Ishikawa (cell line): ENCODE measurements around the gene CHGA.

ENCODE experiments used
- CEBPB ChIP-seq: IDR thresholded peaks from 2 replicates; pipeline ENCODE4 v1.6.1; 2012
- CREB1 ChIP-seq: IDR thresholded peaks from 2 replicates; pipeline ENCODE4 v1.6.1; 2012; ENCODE audit warnings: low read depth
- EGR1 ChIP-seq: IDR thresholded peaks from 2 replicates; pipeline ENCODE4 v1.6.1; 2012
- EP300 ChIP-seq: IDR thresholded peaks from 2 replicates; pipeline ENCODE4 v1.6.1; 2012; ENCODE audit warnings: borderline replicate concordance
- FOXM1 ChIP-seq: IDR thresholded peaks from 2 replicates; pipeline ENCODE4 v1.6.1; 2012; ENCODE audit warnings: low read depth, borderline replicate concordance
- MAX ChIP-seq: IDR thresholded peaks from 2 replicates; pipeline ENCODE4 v1.6.1; 2012
- NFIC ChIP-seq: IDR thresholded peaks from 2 replicates; pipeline ENCODE4 v1.6.1; 2012
- RAD21 ChIP-seq: IDR thresholded peaks from 2 replicates; pipeline ENCODE4 v1.6.1; 2012; ENCODE audit warnings: low read depth
- REST ChIP-seq: IDR thresholded peaks from 2 replicates; pipeline ENCODE4 v1.6.1; 2012; ENCODE audit warnings: low read depth, mild to moderate bottlenecking
- TAF1 ChIP-seq: IDR thresholded peaks from 2 replicates; pipeline ENCODE4 v1.6.1; 2012; ENCODE audit warnings: low read depth, mild to moderate bottlenecking
- TCF12 ChIP-seq: IDR thresholded peaks from 2 replicates; pipeline ENCODE4 v1.6.1; 2012; ENCODE audit warnings: low read depth
- TEAD4 ChIP-seq: IDR thresholded peaks from 2 replicates; pipeline ENCODE4 v1.6.1; 2012
- YY1 ChIP-seq: IDR thresholded peaks from 2 replicates; pipeline ENCODE4 v1.6.1; 2012; ENCODE audit warnings: low read depth
- ZBTB7A ChIP-seq: IDR thresholded peaks from 2 replicates; pipeline ENCODE4 v1.6.1; 2012; ENCODE audit warnings: low read depth

- no peak for TF ChIP-seq EP300
- no peak for TF ChIP-seq EGR1
- no peak for TF ChIP-seq MAX
- no peak for TF ChIP-seq RAD21
- no peak for TF ChIP-seq CREB1
- TF ChIP-seq NFIC: no peak
- no peak for TF ChIP-seq FOXM1
- no peak for TF ChIP-seq CEBPB
- TF ChIP-seq ZBTB7A: no peak
- no peak for TF ChIP-seq REST
- no peak for TF ChIP-seq TCF12
- TF ChIP-seq TEAD4: no peak
- no peak for TF ChIP-seq TAF1
- no peak for TF ChIP-seq YY1
Measured at GRCh38 chr14:92956961-92957360, 34.0 kb downstream of the CHGA start.
